ENCODE results near the gene MRPL18.
"Not testable (repeated sequence)": the region's sequence is repeated elsewhere in the genome, so short reads cannot be mapped to it uniquely, and the experiment has no call there.

Gene MRPL18

GRCh38 chr6:159777240-159777904 lies 12.9 kb upstream of the MRPL18 start:
- peak in 1 of 3 experiments; percentile 39 for DNase-seq

GRCh38 chr6:159778131-159778530 lies 12.1 kb upstream of the MRPL18 start:
- peak in 1 of 3 experiments; percentile 31 for DNase-seq

GRCh38 chr6:159778542-159779103 lies 11.6 kb upstream of the MRPL18 start:
- DNase-seq: peak in 1 of 3 experiments; percentile 46

GRCh38 chr6:159788276-159788675 lies 2.0 kb upstream of the MRPL18 start:
- no peak for DNase-seq

- peak in 2 of 3 experiments; percentile 44 to 59 for DNase-seq
Measured at GRCh38 chr6:159788753-159789376, 1.4 kb upstream of the MRPL18 start.

GRCh38 chr6:159789377-159790148 lies 704 bp upstream of the MRPL18 start, which contains the start of gene TCP1:
Gene TCP1, minus strand, starts transcription at chr6:159789602. Its CDS starts 134 bp downstream, at chr6:159789468.
- peak; percentile 99 to 100 (median 100) for DNase-seq

GRCh38 chr6:159790956-159791598 lies 810 bp downstream of the MRPL18 start:
- peak in 2 of 3 experiments; percentile 5 to 73 for DNase-seq

- DNase-seq: not testable (repeated sequence)
Measured at GRCh38 chr6:159794976-159795375, 4.7 kb downstream of the MRPL18 start.

GRCh38 chr6:159797554-159797953 lies 7.3 kb downstream of the MRPL18 start:
- no peak for DNase-seq

- no peak for DNase-seq
Measured at GRCh38 chr6:159800141-159800865, 10.0 kb downstream of the MRPL18 start, which contains the start of gene PNLDC1. Gene PNLDC1, plus strand, starts transcription at chr6:159800276. Its CDS starts 32 bp downstream, at chr6:159800308.

- DNase-seq: no peak
Measured at GRCh38 chr6:159801935-159802334, 11.7 kb downstream of the MRPL18 start.

GRCh38 chr6:159804504-159804903 lies 14.2 kb downstream of the MRPL18 start:
- DNase-seq: no peak

- DNase-seq: no peak
Measured at GRCh38 chr6:159805440-159806020, 15.3 kb downstream of the MRPL18 start.

- no peak for DNase-seq
Measured at GRCh38 chr6:159806021-159806458, 15.8 kb downstream of the MRPL18 start.

- DNase-seq: no peak
Measured at GRCh38 chr6:159807150-159807858, 17.0 kb downstream of the MRPL18 start.

GRCh38 chr6:159808647-159809046 lies 18.4 kb downstream of the MRPL18 start:
- DNase-seq: no peak

GRCh38 chr6:159809149-159809548 lies 18.9 kb downstream of the MRPL18 start:
- no peak for DNase-seq

- DNase-seq: no peak
Measured at GRCh38 chr6:159813781-159814180, 23.5 kb downstream of the MRPL18 start.

- DNase-seq: no peak
Measured at GRCh38 chr6:159815410-159815809, 25.1 kb downstream of the MRPL18 start.

GRCh38 chr6:159816775-159817174 lies 26.5 kb downstream of the MRPL18 start:
- not testable (repeated sequence) for DNase-seq
